ENCODE results near the gene RCAN3.

DNA sequence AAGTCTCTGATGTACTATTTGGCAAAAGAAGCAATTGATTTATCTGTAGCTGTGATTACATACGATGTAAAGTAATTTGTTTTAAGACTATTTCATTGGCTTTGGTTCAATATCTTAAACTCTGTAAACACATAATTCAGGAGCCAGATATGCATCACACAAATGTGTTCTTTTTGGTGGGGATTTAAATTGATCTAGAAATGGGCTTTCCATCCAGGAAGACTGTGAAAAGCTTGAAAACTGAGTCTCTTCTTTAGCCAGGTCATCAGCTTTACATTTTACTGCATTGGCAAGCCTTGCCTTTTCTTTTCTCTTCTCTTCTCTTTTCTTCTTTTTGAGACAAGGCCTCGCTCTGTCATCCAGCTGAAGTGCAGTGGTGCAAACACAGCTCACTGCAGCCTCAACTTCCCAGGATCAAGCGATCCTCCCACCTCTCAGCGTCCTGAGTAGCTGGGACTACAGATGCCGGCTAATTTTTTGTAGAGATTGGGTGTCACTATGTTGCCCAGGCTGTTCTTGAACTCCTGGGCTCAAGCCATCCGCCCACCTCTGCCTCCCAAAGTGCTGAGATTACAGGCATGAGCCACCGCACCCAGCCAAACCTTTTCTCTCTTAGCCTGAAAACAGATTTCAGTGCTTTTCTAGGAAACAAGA lies 1.4 kb downstream of the RCAN3 start:
- TF ChIP-seq CTCF (IDR thresholded peaks at IDR 0.05) (no peak), POLR2A (IDR thresholded peaks at IDR 0.05) (no peak), EP300 (IDR thresholded peaks at IDR 0.05) (no peak)

Measured in tibial nerve (tissue), 4 donors.